HG03280 (cell line): ENCODE data around the gene SPTLC3.

Experiments
- ATAC-seq: cut with Tn5 transposase; IDR thresholded peaks from one replicate; pipeline ENCODE4 v1.9.1; 2021; ENCODE audit warnings: mild to moderate bottlenecking, moderate library complexity; ENCODE audit not compliant: unreplicated experiment

SPTLC3 gene

DNA sequence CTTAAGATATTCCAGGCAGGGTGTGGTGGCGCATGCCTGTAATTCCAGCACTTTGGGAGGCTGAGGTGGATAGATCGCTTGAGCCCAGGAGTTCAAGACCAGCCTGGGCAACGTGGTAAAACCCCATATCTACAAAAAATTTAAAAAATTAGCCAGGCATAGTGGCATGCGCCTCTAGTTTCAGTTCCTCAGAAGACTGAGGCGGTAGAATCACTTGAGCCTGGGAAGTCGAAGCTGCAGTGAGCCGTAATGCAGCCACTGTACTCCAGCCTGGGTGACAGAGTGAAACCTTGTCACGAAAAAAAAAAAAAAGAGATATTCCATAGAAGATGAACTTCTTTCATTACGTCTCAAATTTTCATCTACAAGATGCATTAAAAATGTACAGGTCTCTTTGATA is 165.6 kb downstream of the SPTLC3 start:
- ATAC-seq = no peak

DNA sequence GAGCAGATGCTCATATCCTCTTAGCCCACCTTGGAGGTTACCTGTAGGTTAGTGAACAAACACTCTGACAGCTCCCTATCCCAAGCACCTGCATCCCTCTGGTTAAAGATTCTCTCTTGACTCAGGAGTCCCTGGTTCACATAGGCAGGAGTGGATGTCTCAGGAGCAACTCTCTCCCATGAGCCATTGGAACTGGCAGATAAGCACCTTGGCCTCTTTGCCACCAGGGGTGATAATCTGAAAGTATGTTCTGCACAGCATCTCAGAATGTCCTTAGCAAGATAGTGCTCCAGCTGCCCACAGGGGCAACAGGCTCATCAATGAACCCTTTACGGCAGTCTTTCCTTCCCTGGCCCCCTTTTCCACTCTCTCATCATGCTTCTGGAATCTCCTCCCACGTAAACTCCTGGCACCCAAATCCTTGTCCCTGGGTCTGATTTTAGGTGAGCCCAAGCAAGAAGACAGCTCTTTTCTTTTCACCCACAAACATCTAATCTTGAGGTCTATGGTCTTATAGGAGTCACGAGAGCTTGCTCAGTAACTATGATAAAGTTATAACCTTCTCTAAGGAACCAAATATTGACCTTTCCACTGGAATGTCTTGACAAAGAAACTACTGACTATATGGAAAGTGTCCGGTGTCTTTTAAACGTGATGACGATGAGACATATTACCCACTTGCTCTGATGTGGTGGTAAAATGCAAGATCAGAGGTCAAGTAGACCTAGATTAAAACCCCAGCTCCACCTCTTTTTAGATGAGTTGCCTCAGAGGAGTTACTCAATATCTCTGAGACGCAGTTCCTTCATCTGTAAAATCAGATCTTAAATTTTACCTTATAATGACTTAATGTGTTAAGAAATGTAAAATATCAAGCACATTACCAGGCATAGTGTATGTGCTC is 172.5 kb downstream of the SPTLC3 start:
- ATAC-seq = no peak

DNA sequence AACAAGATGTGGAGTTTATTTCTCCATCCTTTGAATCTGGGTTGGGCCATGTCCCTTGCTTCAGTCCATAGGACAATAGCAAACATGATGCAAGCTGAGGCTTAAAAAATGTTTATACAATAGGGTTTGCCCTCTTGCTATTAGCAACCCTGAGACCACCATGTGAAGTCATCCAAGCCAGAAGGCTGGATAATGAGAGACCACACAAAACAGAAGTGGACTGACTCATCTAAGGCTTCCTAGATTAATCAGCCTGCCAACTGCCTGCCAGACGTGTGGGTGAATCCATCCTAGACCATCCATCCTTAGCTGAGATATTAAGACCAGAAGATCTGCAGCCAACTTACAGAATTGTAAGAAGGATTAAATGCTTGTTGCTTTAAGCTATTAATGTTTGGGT is 174.2 kb downstream of the SPTLC3 start:
- ATAC-seq = no peak

DNA sequence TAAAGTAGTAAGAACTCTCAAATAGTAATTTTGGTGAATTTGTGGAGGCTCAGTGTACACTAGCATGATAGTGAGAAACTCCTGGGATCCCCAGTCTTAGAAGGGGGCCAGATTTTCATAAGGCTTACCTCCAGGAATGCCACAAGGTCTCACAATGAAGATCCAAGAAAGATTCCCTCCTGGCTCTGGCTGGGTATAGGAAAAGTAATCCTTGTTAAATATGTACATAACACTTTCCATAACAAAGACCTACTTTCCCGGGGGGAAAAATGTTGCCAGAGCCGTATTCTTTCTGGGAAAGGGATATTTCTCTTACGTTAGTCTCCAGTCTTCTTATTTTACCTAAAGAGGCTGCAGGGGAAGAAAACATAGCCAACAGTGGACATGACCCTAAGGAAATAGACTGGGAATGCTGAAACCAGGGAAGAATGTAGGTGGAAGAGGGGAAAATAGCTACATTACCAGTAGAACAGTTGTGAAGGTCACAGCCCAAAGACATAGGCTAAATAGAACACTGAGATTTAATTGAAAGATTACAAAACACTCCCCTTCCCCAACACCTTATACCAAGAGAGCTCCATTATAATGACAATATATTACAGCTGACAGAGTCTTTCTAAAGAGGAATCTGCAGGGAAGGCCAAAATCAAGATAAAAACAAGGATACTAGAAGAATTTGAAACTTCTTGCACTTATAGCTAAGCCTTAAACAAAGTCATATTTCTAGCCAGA is 177.4 kb downstream of the SPTLC3 start:
- no peak for ATAC-seq

DNA sequence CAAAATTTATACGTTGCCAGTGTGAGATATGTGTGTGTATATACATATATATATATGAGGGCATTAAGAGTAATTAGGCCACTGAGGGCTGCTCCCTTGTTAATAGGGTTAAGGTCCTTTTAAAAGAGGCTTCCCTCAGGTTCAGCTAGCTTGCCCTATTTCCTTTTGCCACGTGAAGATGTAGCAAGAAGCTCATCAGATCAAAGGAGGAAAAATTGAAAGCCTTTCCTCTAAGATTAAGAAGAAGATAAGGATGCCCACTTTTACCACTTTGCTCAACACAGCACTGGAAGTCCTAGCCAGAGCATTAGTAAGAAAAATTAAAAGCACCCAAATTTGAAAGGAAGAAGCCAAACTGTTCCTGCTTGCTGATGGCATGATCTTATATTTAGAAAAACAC is 179.1 kb downstream of the SPTLC3 start:
- no peak for ATAC-seq

DNA sequence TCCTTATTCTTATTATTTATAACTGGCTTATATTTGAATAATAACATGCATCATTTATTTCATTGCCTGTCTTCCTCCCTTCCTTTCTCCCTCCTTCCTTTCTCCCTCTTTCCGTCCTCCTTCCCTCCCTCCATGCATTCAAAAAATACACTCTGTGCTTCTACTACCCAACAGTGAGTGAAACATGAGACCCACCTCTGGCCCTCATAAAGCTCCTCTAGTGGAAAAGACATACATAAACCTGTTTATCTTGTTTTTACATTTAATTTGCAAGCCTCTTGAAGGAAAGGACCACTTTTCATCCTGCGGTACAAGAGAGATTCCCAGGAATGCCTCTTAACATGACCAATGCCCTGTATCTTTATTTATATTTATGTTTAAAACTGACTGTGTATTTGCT is 190.5 kb downstream of the SPTLC3 start:
- ATAC-seq = no peak

DNA sequence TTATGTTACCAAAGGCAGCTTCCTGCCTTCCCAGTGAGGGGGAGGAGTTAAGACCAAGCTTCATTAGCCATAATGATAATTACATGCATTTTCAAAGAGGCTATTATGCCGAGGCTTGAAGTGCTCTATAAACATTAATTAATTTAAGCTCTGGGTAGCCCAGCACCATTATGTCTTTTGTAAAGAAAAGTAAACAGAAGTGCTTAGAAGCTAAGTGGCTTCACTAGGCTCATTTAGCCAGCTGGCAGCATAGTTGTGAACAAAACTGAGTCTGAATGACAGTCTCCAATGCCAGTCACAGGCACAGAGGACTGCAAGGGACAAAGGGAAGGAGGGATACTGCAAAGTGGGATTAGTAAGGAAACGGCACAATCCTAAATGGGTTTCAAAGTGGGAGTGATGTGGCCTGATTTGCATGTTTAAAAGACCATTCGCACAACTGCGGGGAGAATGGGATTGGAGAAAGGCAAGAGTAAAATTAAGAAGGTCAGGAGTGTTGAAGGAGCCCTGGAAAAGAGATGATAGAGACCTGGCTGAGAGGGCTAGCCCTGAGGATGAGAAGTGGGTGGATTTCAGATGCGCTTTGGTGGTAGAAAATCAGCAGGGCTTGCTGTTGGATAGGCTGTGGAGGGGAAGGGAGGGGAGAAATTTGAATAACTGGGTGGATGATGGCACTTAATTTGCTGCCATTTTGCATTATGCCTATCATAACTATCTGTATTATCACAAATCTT is 192.2 kb downstream of the SPTLC3 start:
- ATAC-seq = no peak

DNA sequence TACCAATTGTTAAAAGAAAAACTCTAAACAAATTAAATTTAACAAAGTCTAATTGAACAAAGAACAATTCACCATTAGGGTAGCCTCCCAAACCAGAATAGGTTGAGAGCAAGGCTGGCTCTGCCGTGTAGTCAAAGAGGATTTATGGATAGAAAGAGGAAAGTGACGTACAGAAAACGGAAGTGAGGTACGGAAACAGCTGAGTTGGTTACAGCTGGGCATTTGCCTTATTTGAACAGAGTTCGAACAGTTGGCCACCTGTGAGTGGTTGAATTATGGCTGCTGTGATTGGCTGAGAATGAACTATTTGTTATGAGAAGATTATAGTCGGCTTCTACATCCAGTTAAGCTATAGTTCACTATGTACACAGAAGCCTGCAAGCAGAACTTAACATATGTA is 193.8 kb downstream of the SPTLC3 start:
- ATAC-seq = no peak

DNA sequence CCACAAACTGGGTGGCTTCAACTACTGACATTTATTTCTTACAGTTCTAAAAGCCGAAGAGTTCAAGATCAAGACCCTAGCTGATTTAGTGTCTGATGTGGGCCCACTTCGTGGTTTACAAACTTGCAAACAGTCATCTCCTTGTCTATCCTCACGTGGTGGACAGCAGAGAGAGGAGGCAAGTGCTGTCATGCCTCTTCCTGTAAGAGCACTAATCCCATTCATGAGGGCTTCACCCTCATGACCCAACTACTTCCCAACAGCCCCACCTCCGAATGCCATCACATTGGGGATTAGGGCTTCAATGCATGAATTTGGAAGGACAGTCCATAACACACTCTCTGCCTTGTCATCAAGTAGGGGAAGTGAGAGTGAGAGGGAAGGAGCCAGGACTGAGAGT is 196.7 kb downstream of the SPTLC3 start:
- no peak for ATAC-seq

DNA sequence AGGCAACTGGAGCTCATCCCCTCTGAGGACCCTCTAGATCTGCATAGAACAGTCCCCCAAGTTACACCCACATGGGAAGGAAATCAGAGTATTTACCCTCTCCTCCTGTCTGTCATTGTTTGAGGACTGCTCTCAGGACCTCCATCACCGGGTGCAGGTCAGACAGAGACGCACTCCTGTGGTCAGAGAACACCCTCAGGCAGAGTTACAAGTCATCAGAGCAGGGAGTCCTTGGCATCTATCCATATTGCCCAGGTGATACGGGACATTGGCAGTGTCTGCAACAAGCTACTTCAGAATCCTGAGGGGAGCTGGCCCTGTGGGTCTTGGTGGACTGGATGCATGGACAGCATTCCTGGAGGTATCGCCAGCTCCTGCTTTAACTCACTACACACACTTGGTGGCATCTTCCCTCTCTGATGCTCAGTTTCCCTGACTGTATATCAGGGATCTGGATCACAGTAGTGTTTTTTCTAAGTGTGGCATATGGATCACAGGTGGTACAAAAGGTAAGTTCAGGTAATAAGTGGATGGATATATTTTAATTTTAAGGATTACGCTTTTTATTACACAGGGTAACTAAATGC is 197.2 kb downstream of the SPTLC3 start:
- ATAC-seq = no peak

DNA sequence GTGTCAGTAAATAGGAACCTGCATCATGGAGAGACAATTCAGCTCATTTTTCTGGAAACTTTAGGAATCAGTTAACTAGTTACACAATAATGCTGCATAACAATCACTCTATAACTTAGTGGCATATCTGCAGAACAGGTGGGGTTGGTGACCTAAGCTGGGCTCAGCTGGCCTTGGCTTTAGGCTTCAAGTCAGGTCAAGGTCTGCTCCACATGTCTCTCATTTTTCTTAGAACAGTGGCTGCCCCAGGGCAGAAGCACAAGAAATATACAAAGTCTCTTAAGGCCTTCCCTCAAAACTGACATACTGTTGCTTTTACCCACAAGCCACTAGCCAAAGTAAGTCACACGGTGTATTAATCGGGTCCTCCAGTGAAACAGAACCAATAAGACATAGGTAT is 198.2 kb downstream of the SPTLC3 start:
- ATAC-seq = no peak

DNA sequence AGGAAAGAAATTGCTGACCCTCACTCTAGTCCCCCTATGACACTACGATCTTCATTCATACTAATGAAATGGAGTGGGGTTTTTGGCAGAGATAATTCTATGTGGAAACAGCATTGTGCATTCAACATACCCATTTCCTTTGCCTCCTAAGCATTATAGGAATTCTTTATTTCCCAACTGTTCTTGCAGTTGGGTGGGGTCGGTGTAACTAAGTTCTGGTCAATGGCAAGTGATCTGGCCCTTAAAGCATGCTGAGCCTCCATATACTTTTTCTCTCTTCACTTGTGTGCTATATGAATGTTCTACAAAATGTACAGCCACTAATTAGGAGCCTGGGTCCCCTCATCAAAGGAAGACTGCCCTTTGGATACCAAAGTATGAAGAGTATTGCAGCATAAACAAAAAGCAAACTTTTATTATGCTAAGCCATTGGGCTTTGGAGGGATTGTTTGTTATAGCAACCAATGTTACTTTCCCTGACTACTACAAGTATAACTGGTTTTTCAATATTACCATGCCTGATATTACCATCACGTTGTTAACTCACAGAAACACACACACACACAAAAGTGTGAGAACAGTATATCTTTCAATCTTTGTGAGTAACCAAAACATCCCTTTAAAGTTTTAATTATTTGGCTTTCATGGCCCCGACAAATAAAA is 203.3 kb downstream of the SPTLC3 start:
- ATAC-seq = no peak

DNA sequence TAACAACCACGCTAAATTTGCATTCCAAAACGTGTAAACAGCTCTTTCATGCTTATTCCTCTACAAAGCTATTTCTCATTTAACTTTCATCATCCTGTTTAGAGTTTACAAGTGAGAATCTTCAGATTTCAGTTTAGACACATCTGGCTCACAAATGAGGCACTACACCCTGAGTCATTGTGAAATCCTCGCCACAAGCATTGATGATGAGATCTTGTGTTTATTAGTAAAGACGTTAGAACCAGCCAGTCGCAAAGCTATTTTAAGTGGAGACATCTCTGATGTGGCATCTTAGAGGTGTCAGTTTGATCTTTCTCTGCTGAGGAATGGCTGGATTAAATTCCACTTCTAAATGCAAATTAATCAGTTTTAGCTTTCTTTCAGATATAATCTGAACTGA is 204.0 kb downstream of the SPTLC3 start:
- ATAC-seq = no peak

DNA sequence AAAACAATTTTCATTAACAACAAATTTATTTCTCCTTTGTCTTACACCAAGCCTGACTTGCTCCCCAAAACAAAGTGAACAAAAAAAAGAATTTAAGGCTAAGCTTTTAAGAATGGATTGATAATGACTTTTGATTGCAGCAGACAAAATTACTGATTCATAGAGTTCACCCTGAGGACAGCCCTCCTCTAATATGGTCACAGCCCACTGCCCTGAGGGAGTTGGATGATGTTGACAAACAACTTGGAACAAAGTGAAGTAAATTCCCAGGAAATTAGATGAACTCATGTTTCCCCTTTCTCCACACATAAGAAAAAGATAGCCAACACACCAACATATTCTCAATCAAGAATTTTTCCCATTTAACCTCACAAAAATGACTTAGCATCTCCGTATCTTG is 204.6 kb downstream of the SPTLC3 start:
- no peak for ATAC-seq

DNA sequence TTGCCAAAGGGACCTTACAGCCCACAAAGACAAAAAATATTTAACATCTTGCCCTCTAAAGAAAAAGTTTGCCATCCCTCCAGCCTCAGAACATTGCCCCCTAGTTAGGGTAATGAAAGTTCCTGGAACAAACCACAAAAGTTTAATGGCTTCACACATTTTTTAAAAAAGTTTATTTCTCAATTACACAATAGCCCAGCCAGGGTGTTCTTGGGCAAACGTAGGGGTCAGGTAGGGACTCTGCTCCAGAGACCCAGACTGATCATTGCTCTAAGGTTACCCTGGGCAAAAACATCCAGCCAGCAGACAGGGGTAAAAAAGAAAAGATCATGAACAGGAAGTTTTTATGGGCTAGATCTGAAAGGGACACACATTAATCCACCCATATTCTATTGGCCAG is 207.8 kb downstream of the SPTLC3 start:
- ATAC-seq = no peak
